ENCODE measurements around the gene RTEL1. TPM values are rescaled to one million over a fixed set of nuclear protein-coding genes. Genes with fewer than 3 reads are reported as not detected.

Gene RTEL1
- total and polyA plus RNA-seq, 4 experiments from 2014 or later: 1.3 to 36.0 (median 18.2) TPM

DNA sequence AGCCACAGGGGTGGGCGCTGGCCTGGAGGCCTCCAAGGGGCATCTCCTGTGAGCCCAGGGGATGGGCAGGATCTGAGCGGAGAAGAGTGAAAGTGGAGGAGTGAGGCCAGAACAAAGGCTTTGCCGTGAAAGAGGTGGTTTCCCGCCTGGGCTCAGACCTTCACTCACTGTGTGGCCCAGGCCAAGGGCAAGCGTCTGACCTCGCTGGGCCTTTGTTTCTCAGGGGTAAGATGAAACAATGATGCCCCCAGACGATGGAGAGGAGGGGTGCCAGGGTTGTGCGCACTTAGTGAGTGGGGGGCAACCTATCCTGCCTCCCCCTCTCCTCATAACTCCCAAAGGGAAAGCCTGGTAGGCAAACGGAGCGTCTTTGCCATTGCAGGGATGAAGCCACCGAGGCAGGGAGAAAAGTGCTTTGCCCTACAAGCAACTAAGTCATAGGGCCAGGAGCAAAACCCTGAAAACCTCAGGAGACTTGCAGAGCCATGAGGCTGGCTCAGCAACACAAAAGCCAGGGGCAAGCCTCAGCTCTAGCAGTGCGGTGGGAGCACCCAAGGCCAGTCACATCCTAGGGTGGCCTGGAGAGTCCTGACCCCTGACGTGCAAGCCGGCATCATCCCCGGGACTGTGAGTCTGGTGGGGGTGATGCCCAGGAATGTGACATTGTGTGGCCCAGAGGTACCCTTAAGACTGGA, 4.0 kb upstream of the RTEL1 start:
- H3K27ac ChIP-seq (ENCODE audit: low read depth, low read length): peak overlapping the region; percentile 49
- no peak for DNase-seq
- intact Hi-C loops (cut with micrococcal nuclease): loop anchor here (1.0 to 2.0 kb wide), 3 partner anchors 12 to 83 kb away; partner anchors contain the start of gene LIME1
- Mint-ChIP-seq H3K9me3 (no peaks in the 10 kb centered on the region), H3K27me3 (no peaks in the 10 kb centered on the region), H3K4me3 (peak overlapping the region; percentile 77 to 85 (median 80)), H3K27ac (peak overlapping the region; percentile 42 to 90 (median 76)), H3K4me1 (peaks cover 16 to 49% (median 31%) of the 10 kb centered on the region in 4 donors), H3K36me3 (peaks cover 0 to 14% of the 10 kb centered on the region in 2 donors)
- H3K36me3 ChIP-seq (ENCODE audit: insufficient read depth, low read length): no peaks in the 10 kb centered on the region
- no peaks in the 10 kb centered on the region for H3K27me3 ChIP-seq (ENCODE audit: insufficient read depth, low read length)
- H3K9me3 ChIP-seq (ENCODE audit: control insufficient read depth in 1 of 2, low read length in 2 of 2): no peaks in the 10 kb centered on the region
- H3K4me1 ChIP-seq (ENCODE audit: insufficient read depth, low read length): peaks cover 50% of the 10 kb centered on the region
- H3K4me3 ChIP-seq (ENCODE audit: low read length in 2 of 2): peak overlapping the region; percentile 23 to 67
- CTCF ChIA-PET (ENCODE audit: partially characterized antibody): interaction anchor here (1.2 to 2.2 kb wide), 3 partner anchors 12 to 116 kb away, joined by 5 to 6 read pairs (median 5); no protein-coding TSS in a partner anchor
- POLR2A ChIA-PET (ENCODE audit: partially characterized antibody): interaction anchor here (0.8 to 6.7 kb wide), 12 partner anchors 8 to 101 kb away, joined by 3 to 60 read pairs (median 4); partner anchors contain the start of genes ARFRP1, GMEB2, LIME1 and SLC2A4RG

DNA sequence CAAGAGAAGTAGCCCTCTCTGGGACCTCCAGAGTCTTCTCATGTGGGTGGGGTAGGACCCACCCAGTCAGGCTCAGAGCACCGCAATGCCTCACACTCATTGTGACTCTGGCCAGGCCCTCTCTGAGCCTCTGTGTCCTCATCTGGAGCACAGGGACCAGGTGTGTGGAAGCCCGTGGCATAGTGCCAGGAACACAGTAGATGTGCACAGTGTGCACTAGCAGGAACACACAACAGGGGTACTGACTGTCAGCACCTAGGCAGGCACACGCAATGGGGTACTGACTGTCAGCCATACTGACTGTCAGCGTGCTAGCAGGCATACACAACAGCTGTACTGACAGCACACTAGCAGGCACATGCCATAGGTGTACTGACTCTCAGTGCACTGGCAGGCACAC, 2.9 kb upstream of the RTEL1 start:
- H3K4me1 ChIP-seq (ENCODE audit: insufficient read depth, low read length): peaks cover 56% of the 10 kb centered on the region
- no peaks in the 10 kb centered on the region for H3K36me3 ChIP-seq (ENCODE audit: insufficient read depth, low read length)
- CTCF ChIA-PET (ENCODE audit: partially characterized antibody): interaction anchor here (0.8 to 1.7 kb wide), 2 partner anchors 42 to 117 kb away, joined by 4 to 6 read pairs; no protein-coding TSS in a partner anchor
- Mint-ChIP-seq H3K4me1 (peaks cover 18 to 59% (median 33%) of the 10 kb centered on the region in 4 donors), H3K9me3 (no peaks in the 10 kb centered on the region), H3K4me3 (peak overlapping the region in 2 of 8 donors; percentile 20 to 54), H3K27me3 (no peaks in the 10 kb centered on the region), H3K36me3 (peaks cover 0 to 14% of the 10 kb centered on the region in 2 donors), H3K27ac (peak overlapping the region in 1 of 7 donors; percentile 90)
- H3K9me3 ChIP-seq (ENCODE audit: control insufficient read depth in 1 of 2, low read length in 2 of 2): no peaks in the 10 kb centered on the region
- H3K4me3 ChIP-seq (ENCODE audit: low read length in 2 of 2): no peak overlapping the region
- no peaks in the 10 kb centered on the region for H3K27me3 ChIP-seq (ENCODE audit: insufficient read depth, low read length)
- no peak overlapping the region for H3K27ac ChIP-seq (ENCODE audit: low read depth, low read length)
- intact Hi-C loops (cut with micrococcal nuclease): loop anchor here (5.0 kb wide), 1 partner anchor 407 kb away; the partner anchor contains the start of gene TCEA2
- POLR2A ChIA-PET (ENCODE audit: partially characterized antibody): interaction anchor here (0.9 to 6.7 kb wide), 4 partner anchors 13 to 28 kb away, joined by 4 to 60 read pairs (median 20); partner anchors contain the start of gene GMEB2
- no peak for DNase-seq

DNA sequence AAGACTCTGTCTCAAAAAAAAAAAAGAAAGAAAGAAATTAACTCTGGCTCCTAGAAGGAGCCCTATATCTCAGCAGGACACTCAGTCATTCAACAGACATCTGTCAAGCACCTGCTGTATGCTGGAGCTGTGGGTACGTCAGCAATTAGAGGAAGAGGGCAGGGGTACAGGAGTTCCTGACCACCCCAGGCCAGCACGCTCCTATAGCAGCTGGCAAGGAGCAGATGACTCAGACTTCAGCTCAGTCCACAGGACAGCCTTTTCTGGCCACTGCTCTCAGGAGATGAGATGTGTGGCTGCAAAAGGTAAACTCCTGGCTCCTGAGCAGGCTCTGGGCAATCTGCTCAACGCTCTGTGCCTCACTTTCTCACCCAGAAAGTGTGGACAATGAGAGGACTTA, 1.7 kb upstream of the RTEL1 start:
- no peak overlapping the region for H3K4me3 ChIP-seq (ENCODE audit: low read length in 2 of 2)
- intact Hi-C loops (cut with micrococcal nuclease): loop anchor here (5.0 kb wide), 1 partner anchor 406 kb away; the partner anchor contains the start of gene TCEA2
- Mint-ChIP-seq H3K4me1 (peaks cover 17 to 52% (median 28%) of the 10 kb centered on the region in 4 donors), H3K27me3 (no peaks in the 10 kb centered on the region), H3K36me3 (peaks cover 0 to 12% of the 10 kb centered on the region in 2 donors), H3K9me3 (no peaks in the 10 kb centered on the region), H3K27ac (peak overlapping the region in 3 of 7 donors; percentile 6 to 90 (median 19)), H3K4me3 (peak overlapping the region in 1 of 8 donors; percentile 9)
- H3K36me3 ChIP-seq (ENCODE audit: insufficient read depth, low read length): no peaks in the 10 kb centered on the region
- no peak overlapping the region for H3K27ac ChIP-seq (ENCODE audit: low read depth, low read length)
- ChIA-PET CTCF (ENCODE audit: partially characterized antibody) (no interaction called here), POLR2A (ENCODE audit: partially characterized antibody) (interaction anchor here (1.3 to 6.7 kb wide), 4 partner anchors 14 to 31 kb away, joined by 3 to 60 read pairs (median 32); partner anchors contain the start of gene GMEB2)
- no peaks in the 10 kb centered on the region for H3K27me3 ChIP-seq (ENCODE audit: insufficient read depth, low read length)
- H3K9me3 ChIP-seq (ENCODE audit: control insufficient read depth in 1 of 2, low read length in 2 of 2): no peaks in the 10 kb centered on the region
- DNase-seq: no peak
- H3K4me1 ChIP-seq (ENCODE audit: insufficient read depth, low read length): peaks cover 50% of the 10 kb centered on the region

DNA sequence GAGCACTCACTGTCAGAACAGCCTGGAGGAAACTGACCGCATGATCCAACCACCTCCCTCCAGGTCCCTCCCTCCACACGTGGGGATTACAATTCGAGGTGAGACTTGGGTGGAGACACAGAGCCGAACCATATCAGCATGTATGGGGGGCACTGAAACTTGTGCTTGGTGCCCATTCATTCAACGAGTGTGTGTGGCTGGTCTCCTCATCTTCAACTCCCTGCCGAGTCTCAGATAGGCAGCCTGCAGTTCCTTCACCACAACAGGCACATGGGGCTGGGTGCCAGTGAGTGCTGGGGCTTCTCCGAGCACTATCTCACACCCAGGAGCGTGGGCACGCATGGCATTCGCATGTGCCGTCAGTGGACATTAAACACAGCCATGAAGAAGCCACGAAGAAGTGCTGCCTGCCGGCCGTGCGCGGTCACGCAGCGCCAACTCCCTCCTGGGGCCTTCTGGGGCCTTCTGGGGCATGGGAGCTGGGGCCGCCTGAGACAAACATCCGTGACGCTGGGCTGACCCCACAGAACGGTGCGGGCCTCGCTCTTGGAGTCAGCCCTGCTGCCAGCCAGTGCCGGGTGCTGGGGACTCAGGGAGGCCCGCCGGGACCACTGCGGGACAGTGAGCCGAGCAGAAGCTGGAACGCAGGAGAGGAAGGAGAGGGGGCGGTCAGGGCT, 714 bp upstream of the RTEL1 start:
- no peaks in the 10 kb centered on the region for H3K27me3 Mint-ChIP-seq
- H3K9me3 Mint-ChIP-seq: no peaks in the 10 kb centered on the region
- no peaks in the 10 kb centered on the region for H3K27me3 ChIP-seq (ENCODE audit: insufficient read depth, low read length)
- peak overlapping the region; percentile 92 to 98 (median 96) for H3K4me3 Mint-ChIP-seq
- H3K4me1 ChIP-seq (ENCODE audit: insufficient read depth, low read length): peaks cover 42% of the 10 kb centered on the region
- no peak for DNase-seq
- intact Hi-C loops (cut with micrococcal nuclease): loop anchor here (5.0 kb wide), 1 partner anchor 405 kb away; the partner anchor contains the start of gene TCEA2
- H3K36me3 Mint-ChIP-seq: peaks cover 6 to 13% of the 10 kb centered on the region in 2 donors
- H3K36me3 ChIP-seq (ENCODE audit: insufficient read depth, low read length): no peaks in the 10 kb centered on the region
- ChIA-PET CTCF (ENCODE audit: partially characterized antibody) (interaction anchor here (1.2 to 1.5 kb wide), 4 partner anchors 15 to 93 kb away, joined by 3 to 6 read pairs (median 4); partner anchors contain the start of genes ARFRP1 and ZGPAT), POLR2A (ENCODE audit: partially characterized antibody) (interaction anchor here (0.5 to 3.9 kb wide), 23 partner anchors 11 to 421 kb away, joined by 3 to 35 read pairs (median 6); partner anchors contain the start of genes ARFRP1, GMEB2, HELZ2 and LIME1)
- H3K27ac Mint-ChIP-seq: peak overlapping the region in 6 of 7 donors; percentile 94 to 98 (median 96)
- H3K9me3 ChIP-seq (ENCODE audit: control insufficient read depth in 1 of 2, low read length in 2 of 2): no peaks in the 10 kb centered on the region
- peak overlapping the region; percentile 75 for H3K27ac ChIP-seq (ENCODE audit: low read depth, low read length)
- peaks cover 17 to 48% (median 24%) of the 10 kb centered on the region in 4 donors for H3K4me1 Mint-ChIP-seq
- peak overlapping the region in 1 of 2 donors; percentile 97 for H3K4me3 ChIP-seq (ENCODE audit: low read length in 2 of 2)

DNA sequence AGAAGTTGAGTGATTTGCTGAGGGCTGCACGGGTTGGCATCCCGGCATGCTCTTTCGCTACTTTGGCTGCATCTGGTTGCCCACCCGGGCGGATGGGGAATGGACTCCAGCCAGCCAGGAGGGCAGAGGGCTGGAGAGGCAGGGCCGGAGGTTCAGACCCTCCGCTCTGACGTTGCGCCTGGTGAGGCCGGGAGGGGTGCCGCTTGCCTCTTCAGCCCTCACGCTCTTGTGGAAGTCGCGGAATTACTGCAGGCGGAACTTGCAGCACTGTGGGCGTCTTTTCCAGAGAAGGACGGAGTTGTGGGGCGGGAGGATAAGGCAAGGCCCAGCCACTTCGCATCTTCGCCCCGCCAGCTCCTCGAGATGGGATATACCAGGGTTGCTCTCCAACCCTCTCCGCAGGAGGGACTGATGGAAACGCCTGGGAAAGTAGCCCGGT, 656 bp downstream of the RTEL1 start:
- intact Hi-C loops (cut with micrococcal nuclease): loop anchor here (1.0 to 5.0 kb wide), 7 partner anchors 31 to 404 kb away; partner anchors contain the start of genes ARFRP1, GMEB2, TCEA2 and TPD52L2

DNA sequence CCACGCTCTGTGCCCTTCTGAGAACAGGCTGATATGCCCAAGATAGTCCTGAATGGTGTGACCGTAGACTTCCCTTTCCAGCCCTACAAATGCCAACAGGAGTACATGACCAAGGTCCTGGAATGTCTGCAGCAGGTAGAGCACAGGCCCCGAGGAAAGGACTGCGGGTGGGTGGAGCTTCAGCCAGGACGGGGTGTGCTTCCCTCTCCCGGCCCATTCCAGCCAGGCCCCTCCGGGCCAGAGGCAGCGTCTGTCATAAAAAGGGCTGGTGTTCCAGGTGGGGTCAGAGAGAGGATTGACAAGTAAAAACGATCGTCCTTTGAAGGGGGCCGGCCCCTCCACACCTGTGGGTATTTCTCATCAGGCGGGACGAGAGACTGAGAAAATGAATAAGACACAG, 1.3 kb downstream of the RTEL1 start:
- Histone ChIP-seq H3K4me3 (ENCODE audit: low read length in 2 of 2) (peak overlapping the region in 1 of 2 donors; percentile 97), H3K4me1 (ENCODE audit: insufficient read depth, low read length) (peaks cover 34% of the 10 kb centered on the region), H3K9me3 (ENCODE audit: control insufficient read depth in 1 of 2, low read length in 2 of 2) (no peaks in the 10 kb centered on the region), H3K36me3 (ENCODE audit: insufficient read depth, low read length) (peaks cover 4% of the 10 kb centered on the region), H3K27me3 (ENCODE audit: insufficient read depth, low read length) (no peaks in the 10 kb centered on the region), H3K27ac (ENCODE audit: low read depth, low read length) (no peak overlapping the region)
- intact Hi-C loops (cut with micrococcal nuclease): loop anchor here (5.0 kb wide), 1 partner anchor 403 kb away; the partner anchor contains the start of gene TCEA2
- Mint-ChIP-seq H3K4me3 (peak overlapping the region; percentile 36 to 98 (median 96)), H3K4me1 (peaks cover 11 to 40% (median 17%) of the 10 kb centered on the region in 4 donors), H3K9me3 (no peaks in the 10 kb centered on the region), H3K27me3 (no peaks in the 10 kb centered on the region), H3K27ac (no peak overlapping the region), H3K36me3 (peaks cover 8 to 15% of the 10 kb centered on the region in 2 donors)
- ChIA-PET POLR2A (ENCODE audit: partially characterized antibody) (interaction anchor here (1.7 to 2.0 kb wide), 2 partner anchors 20 to 297 kb away, joined by 6 to 18 read pairs; partner anchors contain the start of gene UCKL1), CTCF (ENCODE audit: partially characterized antibody) (no interaction called here)
- DNase-seq: no peak

More for the DNA sequence above, 656 bp downstream of the RTEL1 start:
- peaks cover 16 to 46% (median 23%) of the 10 kb centered on the region in 4 donors for H3K4me1 Mint-ChIP-seq
- Histone ChIP-seq H3K36me3 (ENCODE audit: insufficient read depth, low read length) (peaks cover 4% of the 10 kb centered on the region), H3K9me3 (ENCODE audit: control insufficient read depth in 1 of 2, low read length in 2 of 2) (no peaks in the 10 kb centered on the region), H3K4me1 (ENCODE audit: insufficient read depth, low read length) (peaks cover 40% of the 10 kb centered on the region), H3K4me3 (ENCODE audit: low read length in 2 of 2) (peak overlapping the region; percentile 91 to 97), H3K27me3 (ENCODE audit: insufficient read depth, low read length) (no peaks in the 10 kb centered on the region), H3K27ac (ENCODE audit: low read depth, low read length) (peak overlapping the region; percentile 75)
- no peaks in the 10 kb centered on the region for H3K27me3 Mint-ChIP-seq
- H3K4me3 Mint-ChIP-seq: peak overlapping the region; percentile 92 to 98 (median 96)
- POLR2A ChIA-PET (ENCODE audit: partially characterized antibody): interaction anchor here (0.6 to 3.9 kb wide), 25 partner anchors 10 to 321 kb away, joined by 3 to 35 read pairs (median 6); partner anchors contain the start of genes ARFRP1, GMEB2, HELZ2 and LIME1
- peaks cover 8 to 15% of the 10 kb centered on the region in 2 donors for H3K36me3 Mint-ChIP-seq
- DNase-seq: peak in 1 of 5 donors; percentile 55
- CTCF ChIA-PET (ENCODE audit: partially characterized antibody): interaction anchor here (0.8 to 1.5 kb wide), 9 partner anchors 10 to 461 kb away, joined by 3 to 6 read pairs (median 3); partner anchors contain the start of genes ARFRP1, PTK6 and ZGPAT
- H3K9me3 Mint-ChIP-seq: no peaks in the 10 kb centered on the region
- H3K27ac Mint-ChIP-seq: peak overlapping the region; percentile 94 to 98 (median 96)

All from CD4-positive, alpha-beta memory T cell (primary cell).